BLaER1 treated with 17β-estradiol and CSF1 and Interleukin-3, amounts not matched to agents 10 nM and 100 nM (cell line): Measurements from ENCODE around the gene PGAM4.
"Not testable (repeated sequence)": the region's sequence is repeated elsewhere in the genome, so short reads cannot be mapped to it uniquely, and the experiment has no call there.

Experiments used
- H3K27ac ChIP-seq, 11 experiments: shearing (Covaris generic); formaldehyde crosslinking; 2 replicates each; pipeline ENCODE4 v1.8.1; 2022
- H3K27me3 ChIP-seq, 11 experiments: shearing (Covaris generic); formaldehyde crosslinking; 2 replicates each; pipeline ENCODE4 v1.8.1; 2022
- H3K36me3 ChIP-seq, 11 experiments: shearing (Covaris generic); formaldehyde crosslinking; 2 replicates each; pipeline ENCODE4 v1.8.1; 2022
- H3K4me1 ChIP-seq, 10 experiments: shearing (Covaris generic); formaldehyde crosslinking; 2 replicates each; pipeline ENCODE4 v1.8.1; 2022
- H3K4me2 ChIP-seq, 11 experiments: shearing (Covaris generic); formaldehyde crosslinking; 2 replicates each; pipeline ENCODE4 v1.8.1; 2022
- H3K4me3 ChIP-seq, 10 experiments: shearing (Covaris generic); formaldehyde crosslinking; 2 replicates each; pipeline ENCODE4 v1.8.1; 2022
- H3K9ac ChIP-seq, 11 experiments: shearing (Covaris generic); formaldehyde crosslinking; 2 replicates each; pipeline ENCODE4 v1.8.1; 2022
- H3K9me3 ChIP-seq, 11 experiments: shearing (Covaris generic); formaldehyde crosslinking; replicated peaks in 1 of 11; 2 replicates each; pipeline ENCODE4 v1.8.1; 2022
- H4K20me1 ChIP-seq, 11 experiments: shearing (Covaris generic); formaldehyde crosslinking; 2 replicates each; pipeline ENCODE4 v1.8.1; 2022
- Cebpa-rat ChIP-seq, 11 experiments: shearing (Covaris generic); IDR thresholded peaks; 2 replicates each; pipeline ENCODE4 v1.8.1; 2022

The PGAM4 gene

GRCh38 chrX:77961063-77961462 lies 8.4 kb downstream of the PGAM4 start:
- Histone ChIP-seq H3K27ac (no peak overlapping the region), H3K27me3 (peaks cover 32 to 89% (median 61%) of the 10 kb centered on the region in 11 experiments), H3K36me3 (no peaks in the 10 kb centered on the region; a peak in 1 of 22 replicates), H3K4me3 (no peak overlapping the region), H3K4me1 (no peaks in the 10 kb centered on the region), H3K4me2 (no peak overlapping the region), H4K20me1 (no peaks in the 10 kb centered on the region), H3K9ac (no peak overlapping the region), H3K9me3 (peaks cover 0 to 22% (median 11%) of the 10 kb centered on the region in 11 experiments; a peak in 11 of 22 replicates)
- no peak for TF ChIP-seq Cebpa-rat (IDR thresholded peaks at IDR 0.05)

GRCh38 chrX:77960567-77960966 lies 8.9 kb downstream of the PGAM4 start:
- Histone ChIP-seq H3K36me3 (no peaks in the 10 kb centered on the region; a peak in 1 of 22 replicates), H3K27ac (no peak overlapping the region), H3K9ac (no peak overlapping the region), H3K9me3 (peaks cover 0 to 21% (median 10%) of the 10 kb centered on the region in 11 experiments; a peak in 11 of 22 replicates), H3K4me2 (no peak overlapping the region), H4K20me1 (no peaks in the 10 kb centered on the region), H3K4me1 (no peaks in the 10 kb centered on the region), H3K4me3 (no peak overlapping the region), H3K27me3 (peaks cover 32 to 89% (median 61%) of the 10 kb centered on the region in 11 experiments)
- TF ChIP-seq Cebpa-rat (IDR thresholded peaks at IDR 0.05): no peak

- TF ChIP-seq Cebpa-rat (IDR thresholded peaks at IDR 0.05): no peak
- Histone ChIP-seq H3K4me3 (no peak overlapping the region), H3K4me2 (0 out of 22 replicates have a peak overlapping the region, but pooled peaks of 1 of the 11 experiments have one; percentile 9), H3K36me3 (no peaks in the 10 kb centered on the region), H3K27ac (no peak overlapping the region), H4K20me1 (peaks cover 0 to 10% (median 0%) of the 10 kb centered on the region in 11 experiments; a peak in 3 of 22 replicates), H3K4me1 (peaks cover 0 to 12% (median 0%) of the 10 kb centered on the region in 10 experiments; a peak in 5 of 20 replicates), H3K27me3 (peaks cover 18 to 80% (median 56%) of the 10 kb centered on the region in 11 experiments; a peak in 18 of 22 replicates), H3K9me3 (peaks cover 0 to 12% (median 8%) of the 10 kb centered on the region in 11 experiments; a peak in 9 of 22 replicates), H3K9ac (no peak overlapping the region)
These were observed 15.7 kb downstream of the PGAM4 start for GRCh38 chrX:77953708-77954107.

GRCh38 chrX:77953302-77953701 lies 16.1 kb downstream of the PGAM4 start:
- Histone ChIP-seq H3K9me3 (peaks cover 0 to 8% (median 5%) of the 10 kb centered on the region in 11 experiments; a peak in 8 of 22 replicates), H3K27me3 (peaks cover 16 to 81% (median 56%) of the 10 kb centered on the region in 11 experiments; a peak in 18 of 22 replicates), H3K4me2 (0 out of 22 replicates have a peak overlapping the region, but pooled peaks of 1 of the 11 experiments have one; percentile 9), H3K36me3 (no peaks in the 10 kb centered on the region), H3K4me1 (peaks cover 0 to 12% (median 0%) of the 10 kb centered on the region in 10 experiments; a peak in 5 of 20 replicates), H4K20me1 (peaks cover 0 to 10% (median 0%) of the 10 kb centered on the region in 11 experiments; a peak in 3 of 22 replicates), H3K9ac (no peak overlapping the region), H3K4me3 (no peak overlapping the region), H3K27ac (no peak overlapping the region)
- no peak for TF ChIP-seq Cebpa-rat (IDR thresholded peaks at IDR 0.05)

GRCh38 chrX:77952173-77952572 lies 17.3 kb downstream of the PGAM4 start:
- H3K9ac ChIP-seq: no peak overlapping the region

GRCh38 chrX:77949840-77950239 lies 19.6 kb downstream of the PGAM4 start:
- Histone ChIP-seq H3K4me3 (no peak overlapping the region), H3K9me3 (peaks cover 0 to 5% (median 0%) of the 10 kb centered on the region in 11 experiments; a peak in 1 of 22 replicates), H3K9ac (no peak overlapping the region), H3K4me1 (peaks cover 0 to 18% (median 0%) of the 10 kb centered on the region in 10 experiments; a peak in 5 of 20 replicates), H3K27ac (no peak overlapping the region), H4K20me1 (peaks cover 0 to 10% (median 0%) of the 10 kb centered on the region in 11 experiments; a peak in 3 of 22 replicates), H3K36me3 (no peaks in the 10 kb centered on the region), H3K27me3 (peaks cover 10 to 62% (median 47%) of the 10 kb centered on the region in 11 experiments; a peak in 18 of 22 replicates), H3K4me2 (no peak overlapping the region)
- TF ChIP-seq Cebpa-rat (IDR thresholded peaks at IDR 0.05): no peak

More at GRCh38 chrX:77952173-77952572, 17.3 kb downstream of the PGAM4 start:
- no peak overlapping the region for H3K4me3 ChIP-seq
- no peak overlapping the region for H3K27ac ChIP-seq
- H4K20me1 ChIP-seq: peaks cover 0 to 10% (median 0%) of the 10 kb centered on the region in 11 experiments; a peak in 3 of 22 replicates
- TF ChIP-seq Cebpa-rat (IDR thresholded peaks at IDR 0.05): no peak
- peaks cover 0 to 5% (median 0%) of the 10 kb centered on the region in 11 experiments; a peak in 1 of 22 replicates for H3K9me3 ChIP-seq
- no peak overlapping the region for H3K4me2 ChIP-seq
- peaks cover 10 to 73% (median 52%) of the 10 kb centered on the region in 11 experiments; a peak in 18 of 22 replicates for H3K27me3 ChIP-seq
- H3K36me3 ChIP-seq: no peaks in the 10 kb centered on the region
- peaks cover 0 to 12% (median 0%) of the 10 kb centered on the region in 10 experiments; a peak in 5 of 20 replicates for H3K4me1 ChIP-seq

GRCh38 chrX:77946571-77946970 lies 22.9 kb downstream of the PGAM4 start:
- H3K27me3 ChIP-seq: peaks cover 0 to 48% (median 35%) of the 10 kb centered on the region in 11 experiments; a peak in 20 of 22 replicates
- H3K27ac ChIP-seq: no peak overlapping the region
- H3K9me3 ChIP-seq: peaks cover 0 to 5% (median 0%) of the 10 kb centered on the region in 11 experiments; a peak in 1 of 22 replicates
- H3K36me3 ChIP-seq: no peaks in the 10 kb centered on the region
- H3K4me2 ChIP-seq: no peak overlapping the region
- no peaks in the 10 kb centered on the region for H4K20me1 ChIP-seq
- H3K4me1 ChIP-seq: peaks cover 3 to 21% (median 8%) of the 10 kb centered on the region in 10 experiments; a peak in 14 of 20 replicates
- no peak for TF ChIP-seq Cebpa-rat (IDR thresholded peaks at IDR 0.05)
- H3K4me3 ChIP-seq: no peak overlapping the region
- no peak overlapping the region for H3K9ac ChIP-seq

- Histone ChIP-seq H3K4me1 (peaks cover 3 to 21% (median 8%) of the 10 kb centered on the region in 10 experiments; a peak in 14 of 20 replicates), H3K9ac (no peak overlapping the region), H3K27me3 (peaks cover 0 to 48% (median 36%) of the 10 kb centered on the region in 11 experiments; a peak in 20 of 22 replicates), H3K4me3 (no peak overlapping the region), H3K9me3 (peaks cover 0 to 5% (median 0%) of the 10 kb centered on the region in 11 experiments; a peak in 1 of 22 replicates), H4K20me1 (no peaks in the 10 kb centered on the region), H3K27ac (no peak overlapping the region; a peak in 1 of 22 replicates), H3K36me3 (no peaks in the 10 kb centered on the region), H3K4me2 (no peak overlapping the region)
- TF ChIP-seq Cebpa-rat (IDR thresholded peaks at IDR 0.05): no peak
These were observed 23.4 kb downstream of the PGAM4 start for GRCh38 chrX:77945910-77946545.

- not testable (repeated sequence) for H3K4me2 ChIP-seq, H3K36me3 ChIP-seq, H3K9ac ChIP-seq, H3K4me3 ChIP-seq, H4K20me1 ChIP-seq, H3K27ac ChIP-seq, H3K9me3 ChIP-seq
- peaks cover 3 to 21% (median 8%) of the 10 kb centered on the region in 10 experiments; a peak in 14 of 20 replicates for H3K4me1 ChIP-seq
- peaks cover 3 to 48% (median 34%) of the 10 kb centered on the region in 11 experiments; a peak in 20 of 22 replicates for H3K27me3 ChIP-seq
These were observed 24.4 kb downstream of the PGAM4 start for GRCh38 chrX:77945031-77945430.
